Cerebellar nuclear complex (tissue), 1 donor: ENCODE data around the gene ZNF446.
"Not testable (repeated sequence)": the region's sequence is repeated elsewhere in the genome, so short reads cannot be mapped to it uniquely, and the experiment has no call there.

Experiments used
- DNase-seq, 2 experiments: peaks; one replicate each; lab custom pipeline; 2025; lab: John Stamatoyannopoulos, UW

Gene ZNF446

DNA sequence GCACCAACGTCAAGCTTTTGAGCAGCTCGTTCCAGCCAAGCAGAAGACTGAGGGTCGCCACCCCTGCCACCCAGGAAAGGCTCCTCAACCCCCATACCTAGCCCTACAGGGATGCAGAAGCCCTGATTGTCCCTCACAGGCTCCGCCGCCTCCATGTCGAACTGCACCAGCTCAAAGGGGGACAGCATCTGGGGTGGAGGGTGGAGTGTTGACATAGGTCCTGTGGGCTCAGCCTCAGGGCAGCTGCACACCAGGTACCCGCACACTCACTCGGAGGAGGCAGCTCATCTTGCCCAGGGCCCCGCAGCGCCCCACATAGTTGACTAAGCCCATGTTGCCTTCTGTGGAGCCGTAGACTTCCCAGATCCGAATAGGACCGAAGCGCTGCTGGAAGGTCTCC is 24.1 kb downstream of the ZNF446 start:
- DNase-seq, result no peak

DNA sequence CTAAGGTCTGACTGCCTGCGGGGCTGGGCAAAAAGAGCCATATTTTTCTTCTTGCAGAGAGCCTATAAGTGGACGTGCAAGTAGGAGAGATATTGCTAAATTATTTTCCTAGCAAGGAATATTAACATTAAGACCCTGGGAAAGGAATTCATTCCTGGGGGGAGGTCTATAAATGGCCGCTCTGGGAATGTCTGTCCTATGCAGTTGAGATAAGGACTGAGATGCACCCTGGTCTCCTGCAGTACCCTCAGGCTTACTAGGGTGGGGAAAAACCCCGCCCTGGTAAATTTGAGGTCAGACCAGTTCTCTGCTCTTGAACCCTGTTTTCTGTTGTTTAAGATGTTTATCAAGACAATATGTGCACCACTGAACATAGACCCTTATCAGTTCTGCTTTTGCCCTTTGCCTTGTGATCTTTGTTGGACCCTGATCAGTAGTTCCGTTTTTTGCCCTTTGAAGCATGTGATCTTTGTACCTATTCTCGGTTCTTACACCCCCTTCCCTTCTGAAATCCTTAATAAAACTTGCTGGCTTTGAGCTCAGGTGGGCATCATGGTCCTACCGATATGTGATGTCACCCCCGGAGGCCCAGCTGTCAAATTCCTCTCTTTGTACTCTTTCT is 31.6 kb downstream of the ZNF446 start:
- DNase-seq, result not testable (repeated sequence)

GRCh38 chr19:58509731-58510083 is 33.6 kb downstream of the ZNF446 start:
- DNase-seq, result no peak

- DNase-seq, result no peak
These were observed 34.1 kb downstream of the ZNF446 start for GRCh38 chr19:58510084-58510862.

GRCh38 chr19:58511353-58512208 is 35.4 kb downstream of the ZNF446 start, which contains the start of gene SLC27A5:
Gene SLC27A5 (minus strand): TSS chr19:58511992. CDS start chr19:58511955, 37 bp downstream.
- DNase-seq, result no peak

GRCh38 chr19:58513213-58513693 is 37.1 kb downstream of the ZNF446 start:
- DNase-seq, result no peak

GRCh38 chr19:58513694-58514563 is 37.8 kb downstream of the ZNF446 start:
- peak in 1 of 2 experiments; percentile 22 for DNase-seq

DNA sequence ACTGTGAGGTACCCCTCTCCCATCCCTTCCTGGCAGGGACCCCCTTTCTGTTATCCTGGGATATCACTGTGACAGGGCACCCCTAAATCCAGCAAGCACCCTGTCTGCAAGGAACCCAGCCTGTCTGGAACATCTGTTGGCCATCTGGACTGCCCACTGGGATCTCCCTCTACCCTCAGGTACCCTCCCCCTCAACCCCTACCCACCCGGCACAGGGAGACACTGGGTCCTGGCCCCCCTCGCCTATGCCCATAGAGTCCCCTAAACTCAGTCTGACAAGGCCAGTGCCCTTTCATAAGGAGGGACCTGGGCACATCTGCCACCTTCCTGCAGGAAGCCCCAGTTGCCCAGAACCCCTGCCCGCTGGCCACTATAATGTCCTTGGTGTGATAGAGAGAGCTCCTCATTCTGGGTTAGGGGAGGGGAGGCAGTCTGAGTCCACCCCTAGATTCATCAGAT is 38.4 kb downstream of the ZNF446 start:
- no peak for DNase-seq

DNA sequence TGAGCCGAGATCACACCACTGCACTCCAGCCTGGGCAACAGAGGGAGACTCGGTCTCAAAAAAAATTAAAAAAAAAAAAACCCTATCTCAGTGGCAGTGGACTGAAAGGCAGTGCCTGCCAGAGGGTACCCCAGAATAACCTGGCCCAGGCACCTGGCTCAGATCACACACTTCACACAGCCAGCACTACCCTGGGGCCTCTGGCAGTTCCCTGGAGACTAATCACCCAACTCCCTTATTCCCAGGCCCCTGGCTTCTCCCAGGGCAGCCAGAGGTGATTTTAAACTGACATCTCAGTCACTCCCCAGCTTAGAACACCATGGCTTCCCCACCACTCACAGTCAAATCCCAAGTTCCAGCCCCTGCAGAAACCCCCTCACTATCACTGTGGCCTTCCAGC is 39.1 kb downstream of the ZNF446 start:
- DNase-seq, result no peak

GRCh38 chr19:58516246-58516836 is 40.2 kb downstream of the ZNF446 start:
- DNase-seq, result no peak

GRCh38 chr19:58516964-58517833 is 41.0 kb downstream of the ZNF446 start:
- no peak for DNase-seq

- DNase-seq, result no peak
These were observed 42.3 kb downstream of the ZNF446 start for GRCh38 chr19:58518256-58519086.

DNA sequence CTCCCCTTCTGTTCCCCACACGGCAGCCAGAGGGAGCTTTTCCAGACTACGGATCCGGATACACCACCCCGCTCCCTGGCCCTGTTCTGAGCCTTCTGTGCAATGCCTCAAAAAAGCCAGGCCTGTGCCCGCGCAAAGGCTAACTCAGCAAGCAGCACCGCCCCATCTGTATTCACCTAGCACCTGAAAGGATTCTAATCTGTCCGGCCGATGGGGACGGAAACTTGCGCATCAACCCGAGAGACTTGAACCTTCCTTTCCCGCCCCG is 42.9 kb downstream of the ZNF446 start:
- DNase-seq, result no peak

GRCh38 chr19:58519355-58520256 is 43.5 kb downstream of the ZNF446 start, which contains the start of gene ZBTB45:
Gene ZBTB45 (minus strand): TSS chr19:58519810. CDS start chr19:58517673, 2,137 bp downstream.
- peak; percentile 68 to 86 for DNase-seq

GRCh38 chr19:58520257-58520599 is 44.1 kb downstream of the ZNF446 start:
- no peak for DNase-seq

DNA sequence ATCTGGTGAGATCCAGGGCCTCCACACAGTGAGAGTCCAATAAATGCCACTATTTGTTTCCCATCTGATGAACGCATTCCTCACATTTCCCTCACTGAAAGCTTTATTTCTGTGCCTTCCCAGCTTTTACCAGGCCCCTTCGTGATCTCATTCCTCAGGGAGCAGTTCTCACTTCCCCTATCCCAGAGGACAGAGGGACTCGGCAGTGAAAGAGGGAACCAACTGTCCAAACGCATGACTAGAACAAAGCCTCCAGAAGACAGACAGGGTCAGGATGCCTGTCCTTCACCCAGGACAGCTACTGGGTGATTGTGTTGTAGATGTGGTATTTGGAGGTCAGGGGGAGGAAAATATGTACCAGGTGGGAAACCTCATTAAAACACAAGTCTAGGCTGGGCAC is 45.5 kb downstream of the ZNF446 start:
- no peak for DNase-seq

DNA sequence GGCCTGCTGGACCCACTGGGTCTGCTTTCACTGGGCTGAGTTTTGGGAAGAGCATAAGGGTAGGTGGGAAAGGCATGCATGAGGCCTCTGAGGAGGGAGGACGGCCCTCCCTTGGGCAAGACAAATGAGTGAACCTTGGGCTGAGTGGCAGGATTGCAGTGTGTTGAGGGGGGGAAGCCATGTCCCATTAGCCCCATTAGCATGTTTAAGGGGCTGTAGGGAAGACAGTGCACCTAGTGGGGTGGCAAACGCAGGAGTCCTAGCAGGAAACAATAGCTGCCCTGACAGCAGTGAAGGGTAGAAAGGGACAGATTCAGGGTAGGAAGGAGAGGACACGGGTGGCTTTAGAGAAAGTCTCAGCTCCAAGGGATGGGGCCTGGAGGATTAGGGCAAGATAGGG is 46.6 kb downstream of the ZNF446 start:
- DNase-seq, result no peak

- DNase-seq, result no peak
These were observed 53.3 kb downstream of the ZNF446 start for GRCh38 chr19:58529405-58529804.
